GM11168 (cell line): ENCODE data around the gene WDR48.

Experiments
- in situ Hi-C: fragments of 300-500 bp; cut with MboI; formaldehyde crosslinking; loops from one replicate; pipeline ENCODE4 v1.12.0; 2022; ENCODE audit warnings: low sequenced_read_pairs; ENCODE audit not compliant: unreplicated experiment

The WDR48 gene

DNA sequence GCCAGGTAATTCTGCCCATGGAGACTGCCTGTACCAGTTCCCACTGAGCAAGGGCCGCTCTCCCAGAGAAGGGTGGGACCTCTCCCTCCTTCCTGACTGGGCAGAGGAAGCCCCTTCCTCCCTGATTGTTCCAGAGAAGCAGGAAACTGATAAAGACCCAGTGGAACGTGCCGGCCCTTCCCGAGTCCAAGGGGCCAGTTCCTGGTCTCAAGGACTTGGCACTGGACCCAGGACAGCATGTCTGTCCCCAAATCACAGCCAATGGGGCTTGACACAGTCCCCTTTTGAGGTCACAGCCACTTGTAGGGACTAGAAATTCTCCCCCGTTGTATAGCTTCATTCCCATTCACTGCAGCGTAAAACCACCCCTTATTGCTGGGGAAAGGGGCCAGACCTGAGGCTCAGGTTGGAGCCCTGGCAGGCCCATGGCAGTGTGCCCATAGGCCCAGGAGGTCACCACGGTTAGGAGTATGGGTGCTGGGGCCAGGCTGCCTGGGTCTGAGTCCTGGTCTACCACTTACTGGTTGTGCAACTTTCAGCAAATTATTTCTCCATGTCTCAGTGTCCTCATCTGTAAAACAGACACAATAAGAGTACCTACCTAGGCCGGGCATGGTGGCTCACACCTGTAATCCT lies 83.5 kb downstream of the WDR48 start:
- in situ Hi-C loops: no loop called here

DNA sequence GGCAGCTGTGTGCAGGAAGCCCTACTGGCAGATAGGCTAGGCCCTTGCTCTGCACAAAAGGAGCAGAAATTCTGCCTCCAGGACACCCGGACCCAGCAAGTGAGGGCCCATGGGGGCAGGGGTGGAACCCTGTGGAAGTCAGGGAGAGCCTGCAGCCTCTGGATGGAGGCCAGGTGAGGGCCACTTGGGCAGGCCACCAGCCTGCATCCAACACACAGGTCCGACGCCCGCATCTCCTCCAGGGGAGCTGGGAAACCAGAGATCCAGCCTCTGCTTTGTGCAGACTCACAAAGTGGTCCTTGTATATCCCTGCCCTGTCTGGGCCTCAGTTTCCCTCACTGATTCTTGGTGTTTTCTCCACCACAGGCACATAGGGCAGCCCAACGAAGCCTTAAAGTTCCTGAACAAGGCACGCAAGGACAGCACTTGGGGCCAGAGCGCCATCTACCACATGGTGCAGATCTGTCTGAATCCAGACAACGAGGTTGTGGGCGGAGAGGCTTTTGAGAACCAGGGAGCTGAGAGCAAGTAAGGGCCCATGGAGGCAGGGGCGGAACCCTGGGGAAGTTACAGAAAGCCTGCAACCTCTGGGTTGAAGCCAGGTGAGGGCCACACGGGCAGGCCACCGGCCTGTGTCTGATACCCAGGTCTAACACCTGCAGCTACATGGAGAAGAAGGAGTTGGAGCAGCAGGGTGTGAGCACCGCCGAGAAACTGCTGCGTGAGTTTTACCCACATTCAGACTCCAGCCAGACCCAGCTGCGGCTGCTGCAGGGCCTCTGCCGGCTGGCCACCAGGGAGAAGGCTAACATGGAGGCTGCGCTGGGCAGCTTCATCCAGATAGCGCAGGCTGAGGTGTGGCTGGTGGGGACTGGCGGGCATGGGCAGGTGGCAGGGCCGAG lies 85.0 kb downstream of the WDR48 start:
- in situ Hi-C loops: no loop called here

DNA sequence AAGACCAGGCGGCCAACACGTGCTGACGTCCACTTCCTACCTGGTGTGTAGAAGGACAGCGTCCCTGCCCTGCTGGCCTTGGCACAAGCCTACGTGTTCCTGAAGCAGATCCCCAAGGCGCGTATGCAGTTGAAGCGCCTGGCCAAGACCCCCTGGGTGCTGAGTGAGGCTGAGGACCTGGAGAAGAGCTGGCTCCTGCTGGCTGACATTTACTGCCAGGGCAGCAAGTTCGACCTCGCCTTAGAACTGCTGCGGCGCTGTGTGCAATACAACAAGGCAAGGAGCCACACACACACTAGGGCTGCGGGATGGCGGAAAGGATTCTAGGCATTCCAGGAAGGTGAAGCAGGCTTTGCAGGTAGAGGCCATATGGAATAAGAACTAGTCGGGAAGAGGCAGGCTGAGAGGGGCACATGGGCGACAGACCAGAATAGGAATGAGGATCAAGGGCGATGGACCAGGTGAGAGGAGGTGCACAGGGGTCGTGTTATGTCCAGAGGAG lies 85.7 kb downstream of the WDR48 start:
- in situ Hi-C loops: no loop called here

DNA sequence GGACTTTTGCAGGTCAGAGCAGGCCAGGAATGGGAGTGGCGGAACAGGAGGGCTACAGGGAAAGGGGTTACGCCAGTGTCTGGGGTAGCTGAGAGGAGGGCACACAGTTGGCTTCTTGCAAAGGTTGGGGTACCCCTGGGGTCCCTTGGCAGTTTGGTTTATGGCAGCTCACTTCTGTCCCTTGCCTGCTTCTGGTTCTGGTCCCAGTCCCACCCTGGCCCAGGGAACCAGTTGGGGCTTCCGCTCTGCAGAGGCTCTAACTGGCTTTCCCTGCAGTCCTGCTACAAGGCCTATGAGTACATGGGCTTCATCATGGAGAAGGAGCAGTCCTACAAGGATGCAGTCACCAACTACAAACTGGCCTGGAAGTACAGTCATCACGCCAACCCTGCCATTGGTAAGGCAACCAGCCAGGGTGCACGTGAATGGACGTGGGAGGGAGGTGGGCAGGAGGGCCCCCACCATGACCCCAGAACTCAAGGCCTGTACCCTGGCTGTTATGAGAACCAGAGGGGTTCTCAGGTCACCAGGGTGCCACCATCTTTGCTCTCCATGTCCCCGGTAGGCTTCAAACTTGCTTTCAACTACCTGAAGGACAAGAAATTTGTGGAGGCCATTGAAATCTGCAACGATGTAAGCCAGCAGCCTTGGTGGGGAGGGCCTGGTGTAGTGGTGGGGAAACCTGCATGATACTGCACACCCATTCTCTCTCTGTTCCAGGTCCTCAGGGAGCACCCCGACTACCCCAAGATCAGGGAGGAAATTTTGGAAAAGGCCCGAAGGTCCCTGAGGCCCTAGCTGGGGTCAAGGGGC lies 86.4 kb downstream of the WDR48 start:
- in situ Hi-C loops: no loop called here

DNA sequence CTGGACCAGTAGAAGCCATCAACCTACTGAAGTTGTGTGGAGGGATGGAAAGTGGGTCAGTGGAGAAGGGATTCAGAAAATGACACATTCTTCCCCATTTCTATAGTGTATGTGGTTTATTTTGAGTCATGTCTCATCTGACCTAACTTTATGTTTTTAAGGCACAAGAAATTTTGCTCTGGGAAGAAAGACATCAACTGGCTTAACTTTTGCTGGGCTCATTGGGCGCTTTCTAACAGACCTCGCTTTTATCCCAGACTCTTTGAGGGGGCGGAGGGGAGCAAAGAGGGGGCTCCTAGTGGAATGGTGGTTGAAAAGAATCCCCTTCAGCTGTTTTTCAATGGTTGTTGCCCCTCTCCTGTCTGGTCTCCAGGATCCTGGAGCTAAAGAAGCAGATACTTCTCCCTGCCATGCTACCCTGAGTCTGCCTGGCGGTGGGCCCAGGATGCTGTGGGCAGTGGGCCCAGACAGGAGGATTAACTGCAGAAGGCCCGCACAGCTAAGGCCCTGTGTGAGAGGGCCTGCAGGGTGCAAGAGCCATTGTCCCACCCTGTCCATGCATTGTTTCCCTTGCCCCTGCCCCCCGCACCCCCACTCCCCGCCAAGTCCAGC lies 87.1 kb downstream of the WDR48 start:
- in situ Hi-C loops: no loop called here

DNA sequence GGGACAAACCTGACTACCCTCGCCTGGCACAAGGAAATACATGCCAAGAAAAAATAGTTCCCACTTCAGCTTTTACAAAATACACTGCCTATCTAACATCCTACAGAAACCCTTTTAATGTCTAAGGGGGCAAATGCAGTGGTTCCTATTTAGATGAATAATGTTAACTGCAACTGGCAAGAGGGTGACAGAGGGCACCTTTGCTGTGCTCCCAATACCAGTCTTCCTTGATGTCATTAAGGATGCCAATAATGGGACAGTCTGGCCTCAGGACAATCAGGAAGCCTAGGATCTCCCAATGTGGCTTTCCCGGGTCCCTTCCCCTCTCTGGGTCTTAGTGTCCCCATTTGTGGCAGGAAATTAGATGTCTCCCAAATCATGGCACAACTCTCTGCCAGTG lies 87.6 kb downstream of the WDR48 start:
- in situ Hi-C loops: no loop called here

DNA sequence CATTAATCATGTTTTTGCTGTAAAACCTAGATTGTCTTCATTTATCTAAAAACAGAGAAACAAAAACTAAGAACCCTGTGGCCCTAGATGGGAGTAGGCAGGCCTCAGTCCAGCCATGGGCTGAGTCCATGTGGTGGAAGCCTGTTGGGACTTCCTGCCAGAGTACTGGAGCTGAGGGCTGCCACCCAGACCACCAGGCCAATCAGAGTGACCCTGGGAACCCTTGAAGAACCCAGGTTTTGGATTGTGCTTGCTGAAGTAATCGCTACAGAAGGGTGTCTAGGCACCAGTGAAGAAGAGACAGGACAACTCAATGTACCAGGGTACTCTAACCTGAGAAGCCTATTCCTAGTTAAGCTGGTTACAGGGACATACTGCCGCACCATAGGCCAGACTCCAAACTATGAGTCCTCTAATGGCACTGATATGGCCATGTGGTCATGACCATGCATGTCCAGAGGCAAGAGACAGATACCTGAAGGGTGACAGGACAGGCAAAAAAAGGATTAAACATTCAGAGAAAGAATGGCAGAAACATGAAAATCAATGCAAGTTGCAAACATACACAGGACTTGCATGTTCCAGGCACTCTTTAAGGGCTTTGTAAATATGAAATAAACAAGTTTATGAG lies 88.6 kb downstream of the WDR48 start:
- in situ Hi-C loops: no loop called here

DNA sequence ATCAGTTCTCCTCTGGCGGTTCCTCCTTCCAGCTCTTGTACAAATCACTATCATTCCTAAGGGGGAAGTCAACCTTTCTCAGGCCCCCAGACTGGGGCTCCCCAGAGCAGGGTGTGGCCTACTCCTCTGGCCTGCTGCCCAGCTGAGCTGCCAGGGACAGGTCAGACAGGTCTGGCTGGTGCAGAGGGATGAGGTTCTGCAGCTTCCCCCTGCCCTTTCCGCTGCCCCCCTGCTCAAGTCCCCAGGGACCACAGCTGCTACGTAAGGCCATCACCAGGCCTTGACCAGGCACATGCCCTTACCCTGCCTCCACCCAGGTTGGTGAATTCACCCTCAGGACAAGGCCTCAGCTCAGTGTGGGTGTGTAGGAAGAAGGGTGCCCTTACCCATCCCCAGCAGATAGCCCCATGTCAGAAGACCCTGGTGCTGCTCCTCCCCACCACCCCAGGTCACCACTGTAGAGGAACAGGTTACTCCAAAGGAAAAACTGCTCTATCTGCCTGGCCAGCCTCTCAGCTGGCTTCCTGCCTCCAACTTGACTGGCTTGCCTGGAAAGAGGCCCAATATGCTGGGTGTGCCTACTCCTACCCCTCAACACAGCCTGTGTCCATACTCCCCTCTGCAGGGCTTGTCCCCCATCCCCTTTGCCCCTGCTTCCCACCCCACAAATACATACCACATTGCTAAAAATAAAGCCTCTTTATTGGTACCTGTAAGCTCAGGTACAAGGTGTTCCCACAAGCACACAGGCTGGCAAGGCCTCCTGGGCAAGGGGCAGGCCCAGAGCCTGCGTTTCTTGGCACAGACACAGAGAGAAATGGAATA lies 89.6 kb downstream of the WDR48 start:
- in situ Hi-C loops: no loop called here

DNA sequence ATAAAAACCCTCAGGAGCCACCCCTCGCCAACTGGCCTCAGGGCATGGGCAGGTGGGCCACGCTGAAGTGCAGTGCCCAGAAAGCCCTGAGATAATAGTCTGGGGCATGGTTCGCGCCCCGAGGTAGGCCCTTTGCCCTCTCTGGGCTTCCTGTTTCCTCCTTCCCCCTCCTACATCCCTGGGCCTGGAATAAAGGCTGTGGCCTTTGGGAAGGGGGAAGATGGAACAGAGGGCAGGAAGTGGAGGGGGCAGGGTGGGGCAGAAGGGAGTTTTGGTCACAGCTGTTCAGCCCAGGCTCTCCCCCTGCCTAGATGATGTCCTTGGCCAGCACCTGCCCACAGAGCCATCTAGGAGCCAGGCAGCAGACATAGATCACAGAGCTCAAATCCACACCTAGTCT lies 90.3 kb downstream of the WDR48 start:
- in situ Hi-C loops: no loop called here

DNA sequence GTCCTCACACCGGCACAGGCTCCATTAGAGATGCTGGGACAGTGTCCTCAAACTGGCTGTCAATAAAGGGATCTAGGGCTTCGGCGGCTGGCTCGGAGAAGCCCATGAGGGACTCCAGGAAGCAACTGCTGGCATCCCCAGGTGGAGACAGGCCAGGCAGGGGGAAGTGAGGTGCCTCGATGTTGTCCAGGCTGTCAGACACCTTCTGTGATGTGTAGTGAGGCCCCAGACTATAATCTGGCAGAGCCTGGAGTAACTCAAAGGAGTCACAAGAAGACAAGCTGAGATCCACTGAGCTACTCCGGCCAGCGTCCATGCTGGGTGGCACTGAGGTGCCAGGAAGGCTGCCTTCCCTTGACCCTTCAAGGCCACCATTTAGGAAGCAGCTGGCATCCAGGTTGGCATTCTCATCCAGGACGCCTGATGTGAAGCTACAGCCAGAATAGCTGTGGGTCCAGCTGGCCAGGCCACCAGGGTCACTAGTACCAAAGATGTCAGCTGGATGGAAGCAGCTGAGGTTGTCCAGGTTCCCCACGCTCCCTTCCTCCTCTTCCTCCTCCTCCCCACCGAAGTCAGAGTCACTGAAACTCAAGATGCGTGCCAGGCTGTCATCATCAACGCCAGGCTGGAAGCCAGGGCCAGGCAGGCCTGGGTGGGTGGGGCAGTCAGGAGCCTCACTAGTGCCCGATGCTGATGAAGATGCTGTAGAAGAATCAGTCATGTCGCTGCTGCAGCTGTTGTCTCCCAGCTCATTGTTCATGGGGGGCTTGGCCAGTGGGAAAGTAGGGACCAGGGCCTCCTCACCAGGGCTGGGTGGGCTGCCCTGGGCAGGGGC lies 91.5 kb downstream of the WDR48 start:
- in situ Hi-C loops: no loop called here

DNA sequence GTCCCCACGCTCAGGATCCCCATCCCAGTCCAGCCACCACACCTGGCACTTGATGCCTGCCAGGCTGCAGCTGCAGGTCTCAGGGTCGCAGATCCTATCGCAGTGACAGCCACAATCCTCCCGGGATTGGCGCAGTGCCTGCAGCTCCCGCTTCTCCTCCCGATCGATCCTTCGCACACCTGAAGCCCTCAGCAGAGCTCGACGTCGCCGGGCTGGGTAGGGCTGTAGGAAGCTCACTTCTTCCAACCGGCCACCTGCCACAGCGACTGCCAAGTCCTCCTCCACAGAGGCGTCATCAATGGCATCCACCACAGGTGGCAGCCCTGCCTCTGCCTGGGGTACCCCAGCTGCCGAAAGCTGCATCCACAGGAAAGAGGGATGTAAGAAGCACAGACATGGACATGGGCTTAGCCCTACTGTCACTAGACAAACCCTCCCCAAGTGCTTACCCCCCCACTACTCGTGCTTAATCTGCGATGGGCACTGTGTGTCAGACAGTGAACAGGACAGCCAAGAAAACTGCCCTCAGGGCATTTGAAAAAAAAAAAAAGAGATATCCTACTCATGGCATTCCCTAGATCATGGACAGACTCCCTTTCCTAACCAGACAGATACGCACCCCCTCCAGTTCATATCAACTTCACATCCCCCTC lies 92.4 kb downstream of the WDR48 start:
- in situ Hi-C loops: no loop called here

DNA sequence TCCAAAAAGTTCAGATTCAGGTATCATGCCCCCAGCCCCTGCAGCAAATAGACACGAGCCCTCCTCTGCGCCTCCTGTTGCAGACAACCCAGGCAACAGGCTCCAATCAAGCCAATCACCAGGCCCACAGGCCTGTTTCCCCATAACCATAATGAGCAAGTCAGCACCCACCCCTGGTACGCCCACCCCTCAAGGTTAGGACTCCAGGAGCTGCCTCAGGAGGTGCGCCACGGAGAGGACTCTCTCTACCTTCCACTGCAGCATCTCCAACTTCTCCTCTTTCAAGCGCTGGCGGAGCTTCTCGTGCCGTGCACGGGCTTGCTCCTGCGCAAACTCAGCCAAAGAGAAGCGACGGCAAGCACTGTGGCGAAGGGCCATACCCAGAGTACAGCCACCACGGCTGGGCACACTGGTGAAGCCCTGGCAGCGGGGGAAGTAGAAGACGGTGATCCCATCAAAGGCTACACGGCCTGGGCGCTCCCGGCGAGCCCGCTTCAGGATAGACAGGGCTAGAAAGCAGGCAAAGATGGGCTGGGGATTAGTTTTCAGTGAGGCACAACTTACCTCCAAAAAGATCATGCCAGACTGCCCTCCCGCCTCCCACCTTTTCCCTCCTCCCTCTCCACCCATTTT lies 93.0 kb downstream of the WDR48 start:
- in situ Hi-C loops: no loop called here

DNA sequence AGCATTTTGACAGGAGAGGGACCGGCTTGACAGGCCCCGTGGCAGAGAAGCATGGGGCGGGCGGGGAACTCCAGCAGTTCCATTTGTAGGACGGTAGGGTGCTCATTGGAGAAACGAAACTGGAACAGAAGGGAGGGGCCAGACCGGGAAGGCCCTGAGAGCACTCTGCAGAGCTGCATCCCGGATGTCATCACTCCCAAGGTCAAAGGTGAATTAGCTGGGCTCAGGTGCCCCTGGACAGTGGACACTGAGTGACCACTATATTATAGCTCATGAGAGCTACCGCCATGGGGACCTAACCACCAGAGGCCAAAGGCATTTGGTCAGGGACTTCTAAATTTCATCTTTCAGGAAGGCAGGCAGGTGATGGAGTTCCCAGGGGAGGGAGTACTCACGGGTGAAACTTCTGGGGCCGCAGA lies 94.3 kb downstream of the WDR48 start:
- in situ Hi-C loops: no loop called here
